Adrenal gland (tissue), 12 donors: Measurements from ENCODE around the gene ATP6V1F. TPM values are rescaled to one million over a fixed set of nuclear protein-coding genes. Genes with fewer than 3 reads are reported as not detected.

Experiments
- DNase-seq, 7 donors: peaks; one replicate each; pipeline ENCODE4 v3.0.0-alpha.2; 2019 to 2020
- H3K27ac ChIP-seq, 5 donors: fragments of 200-600 bp; sonication (generic) in 4 of 5; 1 replicate in 3 of 5; 2 replicates in 2 of 5; pipeline versions ENCODE4 v1.5.1 to v1.8.0; 2016 to 2020; ENCODE audit warnings: mild to moderate bottlenecking in 1 of 5
- H3K27me3 ChIP-seq: fragments of 200-600 bp; 2 replicates; pipeline ENCODE4 v1.8.0; 2021
- H3K36me3 ChIP-seq, 2 donors: fragments of 200-600 bp; replicated peaks in 1 of 2; 1 replicate in 1 of 2; 2 replicates in 1 of 2; pipeline versions ENCODE4 v1.5.1 to v1.8.0; 2018 to 2022
- H3K4me1 ChIP-seq, 2 donors: fragments of 200-600 bp; replicated peaks in 1 of 2; 1 replicate in 1 of 2; 2 replicates in 1 of 2; pipeline versions ENCODE4 v1.5.1 to v1.8.0; 2018 to 2021
- H3K4me3 ChIP-seq, 4 donors: fragments of 200-600 bp; sonication (generic) in 3 of 4; one replicate each; pipeline ENCODE4 v1.5.1; 2016 to 2018
- H3K9me3 ChIP-seq, 3 donors: fragments of 200-600 bp; sonication (generic) in 1 of 3; replicated peaks in 1 of 3; 1 replicate in 2 of 3; 2 replicates in 1 of 3; pipeline versions ENCODE4 v1.5.1 to v1.8.0; 2016 to 2021
- CTCF ChIP-seq, 6 experiments: fragments of 450-650 bp in 4 of 6; fragments of 200-600 bp in 2 of 6; sonication (generic) in 1 of 6; IDR thresholded peaks; 1 replicate in 5 of 6; 2 replicates in 1 of 6; pipeline versions ENCODE4 v1.5.1 to v1.8.0; 2016 to 2021; ENCODE audit warnings: antibody characterized with exemption in 6 of 6, mild to moderate bottlenecking in 2 of 6, moderate library complexity in 1 of 6
- POLR2A ChIP-seq, 2 donors: fragments of 450-650 bp; IDR thresholded peaks; one replicate each; pipeline ENCODE4 v1.6.1; 2017; ENCODE audit warnings: antibody characterized with exemption in 2 of 2, mild to moderate bottlenecking in 2 of 2, moderate library complexity in 1 of 2
- WGBS, 4 donors: extraction: QIAGEN DNeasy Blood & Tissue Kit in 2 of 4; methylation state at CpG; one replicate each; pipeline versions ENCODE4 v1.1.5 to v1.1.7; 2013 to 2017; 5-methylcytosine and 5-hydroxymethylcytosine counted together
- intact Hi-C, 2 donors: fragments of 100-400 bp; cut with DNase I; formaldehyde crosslinking; loops; one replicate each; pipeline versions ENCODE4 v1.14.1 to v1.15.0; 2022 to 2023
- polyA plus RNA-seq, 3 donors: library from polyadenylated mRNA; stranded (reverse); fragments of 200-250 nt in 2 of 3; fragments of 350-450 nt in 1 of 3; fragmentation: Illumina TruSeq in 1 of 3; extraction: RNeasy Lipid Tissue Mini Kit (QIAGEN cat#74804) in 1 of 3; gene quantifications; one replicate each; pipeline ENCODE4 v1.2.3, GENCODE V29; 2013 to 2014
- total RNA-seq, 9 donors: library from RNA; depleted of rRNA in 4 of 9; stranded (reverse); fragments of >200 nt in 4 of 9; fragments of 120-200 nt in 1 of 9; fragmentation: NEBNext Ultra II Directional in 1 of 9; extraction: Animal tissue kit (Norgen Biotek cat#: 25700) in 1 of 9; gene quantifications; one replicate each; pipeline versions ENCODE4 v1.1.0 to v1.2.4, GENCODE V29; 2013 to 2023
- donor health status: healthy with polysubstance abuse.
- donor health status: Bipolar disorder and iron deficiency.
- donor health status: DM: yes; HTN: yes; CAD: no.
- donor health status: DM: no; HTN: no; CAD: no.
- donor health status: DM: no; HTN: no; CAD: no.
- donor health status: DM: yes; HTN: yes; CAD: no.

Gene ATP6V1F
- total and polyA plus RNA-seq, 12 donors = 94.6 to 334 (median 183) TPM

- Histone ChIP-seq H3K4me1 (no peaks in the 10 kb centered on the region), H3K27me3 (no peaks in the 10 kb centered on the region), H3K27ac (no peak overlapping the region), H3K9me3 (no peaks in the 10 kb centered on the region), H3K36me3 (no peaks in the 10 kb centered on the region), H3K4me3 (no peak overlapping the region)
- WGBS, 4 donors = 77 to 90% (median 81%) methylated on average over 7 to 28 of the region's 28 CpGs
- no peak for DNase-seq
- intact Hi-C loops = no loop called here
- TF ChIP-seq CTCF (IDR thresholded peaks at IDR 0.05) (no peak), POLR2A (IDR thresholded peaks at IDR 0.05) (no peak)
Measured at GRCh38 chr7:128852537-128853254, 10.0 kb upstream of the ATP6V1F start.

GRCh38 chr7:128853799-128854198, 8.9 kb upstream of the ATP6V1F start:
- 75 to 94% (median 78%) methylated on average over 10 to 23 of the region's 23 CpGs for WGBS, 4 donors
- H3K27me3 ChIP-seq = no peaks in the 10 kb centered on the region
- DNase-seq = no peak
- no peak overlapping the region for H3K4me3 ChIP-seq
- H3K27ac ChIP-seq = no peak overlapping the region
- intact Hi-C loops = no loop called here
- no peak for TF ChIP-seq POLR2A (IDR thresholded peaks at IDR 0.05)
- no peak for TF ChIP-seq CTCF (IDR thresholded peaks at IDR 0.05)
- no peaks in the 10 kb centered on the region for H3K4me1 ChIP-seq
- H3K9me3 ChIP-seq = no peaks in the 10 kb centered on the region
- H3K36me3 ChIP-seq = no peaks in the 10 kb centered on the region

GRCh38 chr7:128854396-128854795, 8.3 kb upstream of the ATP6V1F start:
- H3K27ac ChIP-seq = no peak overlapping the region

GRCh38 chr7:128855559-128855958, 7.1 kb upstream of the ATP6V1F start:
- no peak overlapping the region for H3K27ac ChIP-seq
- H3K4me3 ChIP-seq = no peak overlapping the region
- no peaks in the 10 kb centered on the region for H3K36me3 ChIP-seq
- no peaks in the 10 kb centered on the region for H3K27me3 ChIP-seq
- intact Hi-C loops = no loop called here
- WGBS, 4 donors = 78 to 87% (median 83%) methylated on average over 3 of the region's 3 CpGs
- no peaks in the 10 kb centered on the region for H3K9me3 ChIP-seq
- no peak for DNase-seq
- TF ChIP-seq POLR2A (IDR thresholded peaks at IDR 0.05) (no peak), CTCF (IDR thresholded peaks at IDR 0.05) (no peak)
- no peaks in the 10 kb centered on the region for H3K4me1 ChIP-seq

More at GRCh38 chr7:128854396-128854795, 8.3 kb upstream of the ATP6V1F start:
- DNase-seq = no peak
- Histone ChIP-seq H3K27me3 (no peaks in the 10 kb centered on the region), H3K36me3 (no peaks in the 10 kb centered on the region), H3K9me3 (no peaks in the 10 kb centered on the region), H3K4me1 (no peaks in the 10 kb centered on the region), H3K4me3 (no peak overlapping the region)
- intact Hi-C loops = no loop called here
- no peak for TF ChIP-seq POLR2A (IDR thresholded peaks at IDR 0.05)
- TF ChIP-seq CTCF (IDR thresholded peaks at IDR 0.05) = no peak
- 79 to 90% (median 88%) methylated on average over 12 to 21 of the region's 21 CpGs for WGBS, 4 donors
